H1 (cell line): ENCODE results near the gene DOK1. TPM values are rescaled to one million over a fixed set of nuclear protein-coding genes. Genes with fewer than 3 reads are reported as not detected.

Experiments
- CTCF ChIA-PET: fragments of 300-600 bp; sonication (Branson Sonifier 250); formaldehyde crosslinking; loops from one replicate; lab custom pipeline; 2021; ENCODE audit not compliant: partially characterized antibody; lab: Charles Lee
- POLR2A ChIA-PET: fragments of 300-600 bp; sonication (Branson Sonifier 250); formaldehyde crosslinking; loops from one replicate; lab custom pipeline; 2021; ENCODE audit warnings: inconsistent platforms; ENCODE audit not compliant: partially characterized antibody; lab: Charles Lee
- DNase-seq, 2 experiments: peaks; one replicate each; pipeline versions ENCODE4 v3.0.0 to v3.0.0-alpha.2; 2010 to 2022; ENCODE audit warnings: low spot score in 2 of 2, low read depth in 1 of 2, mixed read lengths in 1 of 2
- FAIRE-seq: peaks from 2 replicates; lab custom pipeline; 2011; peaks lifted over from hg19 to GRCh38; lab: Jason Lieb, UNC
- H2AFZ ChIP-seq: 2 replicates; pipeline ENCODE4 v1.8.1; 2012; ENCODE audit warnings: low read length, inconsistent platforms
- H2AK5ac ChIP-seq: 2 replicates; pipeline ENCODE4 v1.6.1; 2013; ENCODE audit warnings: low read depth, low read length
- H2BK120ac ChIP-seq: replicated peaks from 2 replicates; pipeline ENCODE3; 2013; ENCODE audit warnings: low read depth, low read length, inconsistent platforms
- H2BK12ac ChIP-seq: 2 replicates; pipeline ENCODE4 v1.6.1; 2013; ENCODE audit warnings: low read depth, low read length
- H2BK15ac ChIP-seq: 2 replicates; pipeline ENCODE4 v1.6.1; 2013; ENCODE audit warnings: low read length
- H2BK20ac ChIP-seq: 2 replicates; pipeline ENCODE4 v1.6.1; 2013; ENCODE audit warnings: low read length
- H2BK5ac ChIP-seq: 2 replicates; pipeline ENCODE4 v1.6.1; 2013; ENCODE audit warnings: low read depth, low read length
- H3K14ac ChIP-seq: 2 replicates; pipeline ENCODE4 v1.6.1; 2013; ENCODE audit warnings: inconsistent platforms; ENCODE audit not compliant: insufficient read length
- H3K18ac ChIP-seq: 2 replicates; pipeline ENCODE4 v1.6.1; 2013; ENCODE audit warnings: low read length; ENCODE audit errors: extremely low read depth
- H3K23ac ChIP-seq: 2 replicates; pipeline ENCODE4 v1.6.1; 2013; ENCODE audit warnings: inconsistent platforms; ENCODE audit not compliant: insufficient read length
- H3K23me2 ChIP-seq: 2 replicates; pipeline ENCODE4 v1.6.1; 2013; ENCODE audit warnings: low read depth, low read length
- H3K27ac ChIP-seq: 2 replicates; pipeline ENCODE4 v1.6.1; 2011; ENCODE audit warnings: low read depth, low read length, inconsistent platforms
- H3K27me3 ChIP-seq, 4 experiments: replicated peaks in 1 of 4; 1 replicate in 1 of 4; 2 replicates in 3 of 4; pipeline versions ENCODE4 v1.6.1 to v1.8.1; 2011 to 2013; ENCODE audit warnings: low read length in 3 of 4, mild to moderate bottlenecking in 3 of 4, inconsistent platforms in 2 of 4, mixed read lengths in 2 of 4, moderate library complexity in 1 of 4; ENCODE audit not compliant: control insufficient read depth in 3 of 4, insufficient read depth in 3 of 4; ENCODE audit errors: extremely low read depth in 1 of 4
- H3K36me3 ChIP-seq, 4 experiments: 2 replicates each; pipeline versions ENCODE4 v1.6.1 to v1.8.1; 2011 to 2013; ENCODE audit warnings: mild to moderate bottlenecking in 4 of 4, low read length in 3 of 4, moderate library complexity in 2 of 4, control low read depth in 1 of 4, inconsistent platforms in 1 of 4; ENCODE audit not compliant: insufficient read depth in 4 of 4, control insufficient read depth in 2 of 4
- H3K4ac ChIP-seq: replicated peaks from 2 replicates; pipeline ENCODE3; 2013; ENCODE audit warnings: low read length, low read depth, mixed read lengths, inconsistent platforms; ENCODE audit not compliant: insufficient read length
- H3K4me1 ChIP-seq, 4 experiments: replicated peaks in 1 of 4; 1 replicate in 1 of 4; 2 replicates in 3 of 4; pipeline versions ENCODE4 v1.6.1 to v1.8.1; 2011 to 2013; ENCODE audit warnings: low read length in 3 of 4, inconsistent platforms in 2 of 4, mixed read lengths in 1 of 4; ENCODE audit not compliant: insufficient read depth in 4 of 4, control insufficient read depth in 3 of 4
- H3K4me2 ChIP-seq, 2 experiments: 2 replicates each; pipeline versions ENCODE4 v1.6.1 to v1.8.1; 2011 to 2013; ENCODE audit warnings: low read depth in 2 of 2, low read length in 2 of 2, control low read depth in 1 of 2, inconsistent platforms in 1 of 2, mild to moderate bottlenecking in 1 of 2; ENCODE audit not compliant: insufficient read depth in 1 of 2
- H3K4me3 ChIP-seq, 4 experiments: fragments of 200-600, 300-600 bp in 1 of 4; sonication (generic), shearing (Covaris generic), sonication (Bioruptor Twin) in 1 of 4; 2 replicates each; pipeline versions ENCODE4 v1.5.1 to v1.8.1; 2011 to 2016; ENCODE audit warnings: low read length in 4 of 4, low read depth in 3 of 4, control low read depth in 2 of 4, inconsistent platforms in 2 of 4, mild to moderate bottlenecking in 2 of 4, mixed read lengths in 1 of 4, moderate library complexity in 1 of 4; ENCODE audit not compliant: insufficient read depth in 2 of 4; ENCODE audit errors: extremely low read depth in 1 of 4
- H3K56ac ChIP-seq: replicated peaks from 2 replicates; pipeline ENCODE3; 2013; ENCODE audit warnings: low read depth, mild to moderate bottlenecking, mixed read lengths, low read length, inconsistent platforms; ENCODE audit not compliant: insufficient read length
- H3K79me1 ChIP-seq: 2 replicates; pipeline ENCODE4 v1.6.1; 2013; ENCODE audit warnings: low read depth, low read length, control low read depth
- H3K79me2 ChIP-seq, 2 experiments: 2 replicates each; pipeline versions ENCODE4 v1.6.1 to v1.8.1; 2012 to 2013; ENCODE audit warnings: low read length in 2 of 2, mild to moderate bottlenecking in 2 of 2, inconsistent platforms in 1 of 2; ENCODE audit not compliant: insufficient read depth in 2 of 2, control insufficient read depth in 1 of 2
- H3K9ac ChIP-seq, 4 experiments: replicated peaks in 1 of 4; 1 replicate in 1 of 4; 2 replicates in 3 of 4; pipeline versions ENCODE4 v1.6.1 to v1.8.1; 2011 to 2013; ENCODE audit warnings: low read depth in 3 of 4, low read length in 3 of 4, control low read depth in 2 of 4, mild to moderate bottlenecking in 2 of 4, moderate library complexity in 2 of 4, inconsistent platforms in 1 of 4; ENCODE audit errors: extremely low read depth in 1 of 4
- H3K9me3 ChIP-seq, 2 experiments: 2 replicates each; pipeline versions ENCODE4 v1.6.1 to v1.8.1; 2012 to 2013; ENCODE audit warnings: mild to moderate bottlenecking in 2 of 2, moderate library complexity in 2 of 2, control low read depth in 1 of 2, inconsistent platforms in 1 of 2, low read depth in 1 of 2, low read length in 1 of 2, mixed read lengths in 1 of 2; ENCODE audit not compliant: insufficient read depth in 2 of 2
- H4K20me1 ChIP-seq, 2 experiments: replicated peaks in 1 of 2; 2 replicates each; pipeline versions ENCODE3 to v1.8.1; 2011 to 2013; ENCODE audit warnings: inconsistent platforms in 2 of 2, low read length in 2 of 2, mild to moderate bottlenecking in 1 of 2; ENCODE audit not compliant: insufficient read depth in 2 of 2, control insufficient read depth in 1 of 2
- H4K5ac ChIP-seq: 2 replicates; pipeline ENCODE4 v1.6.1; 2013; ENCODE audit warnings: low read length, low read depth, mixed read lengths, inconsistent platforms; ENCODE audit not compliant: insufficient read length
- H4K8ac ChIP-seq: 2 replicates; pipeline ENCODE4 v1.8.0; 2013; ENCODE audit warnings: mild to moderate bottlenecking, moderate library complexity, low read length, inconsistent platforms; ENCODE audit not compliant: insufficient read depth; ENCODE audit errors: extremely low read depth
- H4K91ac ChIP-seq: replicated peaks from 2 replicates; pipeline ENCODE3; 2013; ENCODE audit warnings: low read length, mixed read lengths, inconsistent platforms; ENCODE audit not compliant: insufficient read length
- ATF2 ChIP-seq: IDR thresholded peaks from 2 replicates; pipeline ENCODE4 v1.6.1; 2012; ENCODE audit warnings: low read length, inconsistent platforms
- BCL11A ChIP-seq, 2 experiments: IDR thresholded peaks; one replicate each; pipeline ENCODE4 v1.6.1; 2011; ENCODE audit warnings: low read depth in 2 of 2, low read length in 2 of 2, mild to moderate bottlenecking in 2 of 2
- CBX5 ChIP-seq: fragments of 300-800, 300-1000 bp; sonication (generic); IDR thresholded peaks from 2 replicates; pipeline ENCODE4 v1.7.1; 2016; ENCODE audit warnings: antibody characterized with exemption, low read length, low read depth
- GTF2F1 ChIP-seq: IDR thresholded peaks from 2 replicates; pipeline ENCODE4 v1.6.1; 2012; ENCODE audit warnings: low read depth, low read length, improper control_type of control experiment, borderline replicate concordance
- MAFK ChIP-seq: IDR thresholded peaks from 2 replicates; pipeline ENCODE4 v1.6.1; 2012; ENCODE audit warnings: low read depth, mild to moderate bottlenecking, improper control_type of control experiment, low read length
- NANOG ChIP-seq: IDR thresholded peaks from 2 replicates; pipeline ENCODE4 v1.6.1; 2011; ENCODE audit warnings: low read length, low read depth, mild to moderate bottlenecking, inconsistent platforms; ENCODE audit not compliant: insufficient read depth, poor library complexity, severe bottlenecking
- RFX5 ChIP-seq: IDR thresholded peaks from 2 replicates; pipeline ENCODE4 v1.6.1; 2011; ENCODE audit warnings: low read depth, low read length, improper control_type of control experiment, borderline replicate concordance
- SIRT6 ChIP-seq: IDR thresholded peaks from one replicate; pipeline ENCODE4 v1.7.1; 2012; ENCODE audit warnings: low read length, inconsistent platforms
- SRF ChIP-seq: IDR thresholded peaks from 2 replicates; pipeline ENCODE4 v1.6.1; 2011; ENCODE audit warnings: mild to moderate bottlenecking, low read depth, low read length, moderate library complexity
- USF2 ChIP-seq: IDR thresholded peaks from 2 replicates; pipeline ENCODE4 v1.6.1; 2011; ENCODE audit warnings: low read length, improper control_type of control experiment
- WGBS, 2 experiments: shearing (Covaris generic) in 1 of 2; methylation state at CpG; one replicate each; pipeline versions ENCODE4 v1.1.6 to v1.1.7; 2013 to 2015; ENCODE audit warnings: low lambda C conversion rate in 2 of 2, mixed read lengths in 2 of 2, inconsistent platforms in 1 of 2, low coverage in 1 of 2, missing lambda C conversion rate in 1 of 2; ENCODE audit not compliant: insufficient replicate concordance in 2 of 2, insufficient coverage in 1 of 2, insufficient read length in 1 of 2; ENCODE audit errors: extremely low coverage in 1 of 2, missing lambda C conversion rate in 1 of 2; 5-methylcytosine and 5-hydroxymethylcytosine counted together
- polyA plus RNA-seq, 7 experiments: library from polyadenylated mRNA; depleted of rRNA in 3 of 7; stranded (reverse) in 5 of 7; unstranded in 2 of 7; fragments of >200 nt in 5 of 7; fragments of 200-250 nt in 2 of 7; gene quantifications; 1 replicate in 5 of 7; 2 replicates in 1 of 7; 4 replicates in 1 of 7; pipeline versions ENCODE4 v1.2.1 to v1.2.3, GENCODE V29; 2011 to 2013; ENCODE audit warnings: missing spikeins in 2 of 7, mixed read lengths in 2 of 7
- total RNA-seq: library from RNA; stranded (reverse); fragmentation: NEBNext Ultra II Directional; extraction: Animal tissue kit (Norgen Biotek cat#: 25700); gene quantifications from 2 replicates; pipeline ENCODE4 v1.2.1, GENCODE V29; 2021

DOK1 gene
- total and polyA plus RNA-seq, 2 of the 8 experiments (the other 6 are each of a cell fraction or from before 2014, with no cell fraction given): 11.0 to 14.3 TPM

GRCh38 chr2:74526649-74527230, 27.8 kb upstream of the DOK1 start:
- DNase-seq (no peak), FAIRE-seq (no peak)
- Histone ChIP-seq H3K27me3 (peaks cover 0 to 10% (median 3%) of the 10 kb centered on the region in 4 experiments; a peak in 4 of 7 replicates), H2BK5ac (no peak overlapping the region), H3K79me2 (peaks cover 0 to 18% of the 10 kb centered on the region in 2 experiments; a peak in 2 of 4 replicates), H4K91ac (no peak overlapping the region), H3K56ac (no peak overlapping the region), H2AK5ac (no peak overlapping the region), H3K4me1 (peaks cover 4 to 13% (median 6%) of the 10 kb centered on the region in 4 experiments; a peak in 6 of 7 replicates), H2BK15ac (no peak overlapping the region), H3K4ac (no peak overlapping the region), H4K5ac (no peak overlapping the region), H3K27ac (no peak overlapping the region), H3K23me2 (peaks cover 9% of the 10 kb centered on the region; the same call in 1 of the 2 replicates), H3K23ac (no peak overlapping the region), H2AFZ (no peak overlapping the region), H4K8ac (no peak overlapping the region), H3K79me1 (peaks cover 10% of the 10 kb centered on the region), H3K4me3 (no peak overlapping the region), H3K18ac (no peak overlapping the region), H3K14ac (no peak overlapping the region), H2BK120ac (no peak overlapping the region), H4K20me1 (peaks cover 3% of the 10 kb centered on the region in 2 experiments), H3K9me3 (no peaks in the 10 kb centered on the region), H2BK20ac (no peak overlapping the region), H3K4me2 (no peak overlapping the region), H3K36me3 (peaks cover 5 to 19% (median 13%) of the 10 kb centered on the region in 4 experiments; a peak in 6 of 8 replicates), H3K9ac (no peak overlapping the region), H2BK12ac (no peak overlapping the region)
- CTCF ChIA-PET: interaction anchor here (1.0 to 1.7 kb wide), 6 partner anchors 12 to 66 kb away, joined by 3 to 11 read pairs (median 4); no protein-coding TSS in a partner anchor
- POLR2A ChIA-PET: interaction anchor here (0.6 to 1.6 kb wide), 10 partner anchors 9 to 44 kb away, joined by 3 to 6 read pairs (median 4); partner anchors contain the start of genes CCDC142, PCGF1, TLX2 and TTC31
- WGBS, 2 experiments: 97% methylated on average over 11 of the region's 11 CpGs; no CpG with 5 or more reads in 1 of the 2 experiments
- TF ChIP-seq CBX5: no peak
- TF ChIP-seq NANOG: no peak
- TF ChIP-seq MAFK: no peak
- no peak for TF ChIP-seq RFX5
- no peak for TF ChIP-seq SIRT6
- no peak for TF ChIP-seq BCL11A (IDR thresholded peaks at IDR 0.05; ENCODE audit: low read depth in 2 of 2, low read length in 2 of 2)
- no peak for TF ChIP-seq USF2
- no peak for TF ChIP-seq SRF
- no peak for TF ChIP-seq ATF2
- TF ChIP-seq GTF2F1: no peak
